Spinal cord (tissue), 10 donors: ENCODE results near the gene ZNF823. TPM values are rescaled to one million over a fixed set of nuclear protein-coding genes. Genes with fewer than 3 reads are reported as not detected.
"Not testable (repeated sequence)": the region's sequence is repeated elsewhere in the genome, so short reads cannot be mapped to it uniquely, and the experiment has no call there.

Experiments used
- DNase-seq, 6 donors: peaks; one replicate each; pipeline versions ENCODE4 v3.0.0 to v3.0.0-alpha.2; 2013 to 2015; ENCODE audit warnings: low spot score in 6 of 6, low read depth in 4 of 6
- H3K27ac ChIP-seq: one replicate; pipeline ENCODE4 v1.5.1; 2013; ENCODE audit warnings: low read depth, low read length, control low read depth
- H3K27me3 ChIP-seq: one replicate; pipeline ENCODE4 v1.6.1; 2013; ENCODE audit warnings: low read length; ENCODE audit not compliant: control insufficient read depth, insufficient read depth
- H3K36me3 ChIP-seq: one replicate; pipeline ENCODE4 v1.6.1; 2013; ENCODE audit warnings: low read length; ENCODE audit not compliant: control insufficient read depth, insufficient read depth
- H3K4me1 ChIP-seq: one replicate; pipeline ENCODE4 v1.6.1; 2013; ENCODE audit warnings: low read length; ENCODE audit not compliant: control insufficient read depth, insufficient read depth
- H3K4me3 ChIP-seq: one replicate; pipeline ENCODE4 v1.5.1; 2013; ENCODE audit warnings: low read depth, low read length, control low read depth
- H3K9me3 ChIP-seq: one replicate; pipeline ENCODE4 v1.6.1; 2013; ENCODE audit warnings: low read length; ENCODE audit not compliant: control insufficient read depth, insufficient read depth
- WGBS: methylation state at CpG from one replicate; pipeline ENCODE4 v1.1.5; 2013; ENCODE audit warnings: missing lambda C conversion rate; ENCODE audit not compliant: insufficient coverage; 5-methylcytosine and 5-hydroxymethylcytosine counted together
- long read RNA-seq, 4 donors: transcript quantifications; one replicate each; lab custom pipeline, GENCODE V29; 2026
- polyA plus RNA-seq, 2 donors: library from polyadenylated mRNA; unstranded; fragments of 120-200 nt; gene quantifications; one replicate each; pipeline ENCODE4 v1.2.1, GENCODE V29; 2013; ENCODE audit not compliant: insufficient read length in 2 of 2
- total RNA-seq, 2 donors: library from RNA; depleted of rRNA in 1 of 2; stranded (reverse); fragments of 120-200 nt in 1 of 2; fragments of >200 nt in 1 of 2; gene quantifications; one replicate each; pipeline versions ENCODE4 v1.2.3 to v1.2.4, GENCODE V29; 2013 to 2014
- donor health status: healthy.

The ZNF823 gene
- total RNA-seq (10 to 100 TPM; 16.0 to 26.1 TPM), polyA plus RNA-seq (1 to 10 TPM; 4.8 to 5.5 TPM)
- long read RNA-seq, donor 1, partial matches to known transcripts, result 9 of 12 reads
- long read RNA-seq, donor 1, other reads (novel, unspliced or antisense), result 0 of 12 reads
- long read RNA-seq, donor 2, partial matches to known transcripts, result 7 of 9 reads
- long read RNA-seq, donor 2, other reads (novel, unspliced or antisense), result 0 of 9 reads
- long read RNA-seq, donor 3, partial matches to known transcripts, result 7 of 8 reads
- long read RNA-seq, donor 3, other reads (novel, unspliced or antisense), result 0 of 8 reads
- long read RNA-seq, donor 4, partial matches to known transcripts, result 0 of 5 reads
- long read RNA-seq, donor 4, other reads (novel, unspliced or antisense), result 0 of 5 reads

DNA sequence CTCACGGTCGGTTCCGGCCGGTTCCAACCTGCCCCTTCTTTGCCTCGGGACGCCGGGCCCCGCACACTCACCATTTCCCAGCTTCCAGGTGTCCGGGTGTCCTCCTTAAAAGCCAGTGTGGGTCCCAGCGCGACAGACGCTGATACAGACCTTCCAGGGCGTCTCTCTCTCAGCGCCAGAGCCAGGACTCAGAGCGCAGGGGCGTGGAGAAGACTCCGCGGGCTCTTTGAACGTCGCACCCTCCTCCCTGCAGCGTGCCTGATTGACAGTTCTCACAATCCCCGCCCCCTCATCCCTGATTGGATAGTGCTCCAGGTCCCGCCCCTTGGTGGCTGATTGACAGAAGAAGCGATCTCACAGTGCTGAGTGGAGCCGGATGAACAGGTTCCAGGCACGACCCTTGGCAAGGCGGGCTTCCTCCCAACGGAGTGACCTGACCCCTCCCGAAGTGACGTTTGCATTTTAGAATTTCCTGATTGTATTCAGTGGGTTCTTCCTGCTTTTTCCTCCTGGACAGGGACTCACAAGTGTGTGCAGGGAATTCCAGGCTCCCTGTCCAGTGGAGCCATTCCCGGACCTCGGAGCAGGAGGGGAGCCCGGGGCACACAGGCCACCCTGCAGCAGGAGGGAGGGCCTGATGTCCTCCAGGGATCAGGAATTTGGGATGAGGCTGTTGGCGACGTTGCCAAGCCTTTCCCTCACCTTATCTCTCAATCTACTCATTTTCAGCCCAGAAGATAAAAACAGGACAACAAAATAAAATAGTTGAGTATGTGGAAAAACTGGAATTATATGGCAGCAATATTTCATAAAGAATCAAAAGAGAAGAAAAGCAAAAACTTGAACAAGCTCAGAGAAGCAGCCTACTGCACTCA lies at the start of gene ZNF823:
TSS of gene ZNF823 (minus strand) at position 201 of the 875 bp plus-strand sequence. CDS start at position 74, 127 bp downstream.
- WGBS, result 0% methylated on average over 31 of the region's 35 CpGs
- no peaks in the 10 kb centered on the region for H3K36me3 ChIP-seq

DNA sequence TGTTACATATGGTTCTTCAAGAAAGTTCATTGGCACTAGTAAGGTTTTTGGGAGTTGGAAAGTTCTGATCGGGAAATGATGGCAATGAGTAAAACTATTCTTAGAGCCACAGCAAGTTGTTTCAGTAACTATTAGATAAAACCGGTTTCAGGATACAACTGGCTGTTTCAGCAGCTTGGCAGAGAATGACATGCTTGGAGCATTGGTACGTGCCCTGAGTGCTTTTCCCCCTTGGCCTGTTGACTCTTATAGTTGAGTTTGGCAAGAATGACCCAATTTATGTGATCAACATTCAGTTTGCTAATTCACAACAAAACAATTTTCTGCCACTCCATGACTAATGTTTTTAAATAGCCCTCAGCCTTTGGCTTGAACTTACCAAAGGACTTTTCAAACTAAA lies 48.8 kb upstream of the ZNF823 start:
- WGBS, result 90% methylated on average over 3 of the region's 3 CpGs
- peaks cover 2% of the 10 kb centered on the region for H3K9me3 ChIP-seq
- no peak for DNase-seq

More for the DNA sequence above, at the start of gene ZNF823:
- Histone ChIP-seq H3K4me3 (peak within 1 kb of the TSS; percentile 84), H3K9me3 (no peaks in the 10 kb centered on the region), H3K27ac (peak within 1 kb of the TSS; percentile 95), H3K27me3 (no peaks in the 10 kb centered on the region), H3K4me1 (peaks cover 21% of the 10 kb centered on the region)
- DNase-seq, result peak; percentile 96 to 100 (median 99)

DNA sequence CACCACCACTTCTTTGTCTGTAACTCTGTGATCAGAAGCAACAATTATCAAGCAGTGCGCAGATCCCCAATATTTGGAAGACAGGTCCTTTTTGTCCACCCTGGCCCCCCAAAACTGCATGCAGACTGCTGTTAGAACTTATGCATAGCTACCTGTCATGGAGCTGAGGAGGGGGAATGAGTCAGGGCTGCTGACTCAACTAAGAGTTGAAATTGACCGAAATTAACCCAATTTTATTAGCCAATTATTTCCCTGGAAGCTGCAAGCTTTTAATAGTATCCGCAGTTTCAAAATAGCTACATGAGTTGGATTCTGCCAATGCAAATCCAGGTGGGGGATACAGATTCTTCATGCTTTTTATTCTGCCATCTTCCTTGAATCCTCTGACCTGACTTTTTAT lies 45.6 kb upstream of the ZNF823 start:
- no peak for DNase-seq
- Histone ChIP-seq H3K9me3 (peaks cover 17% of the 10 kb centered on the region), H3K4me1 (no peaks in the 10 kb centered on the region), H3K4me3 (no peak overlapping the region), H3K36me3 (peaks cover 24% of the 10 kb centered on the region), H3K27me3 (no peaks in the 10 kb centered on the region), H3K27ac (no peak overlapping the region)
- 100% methylated on average over 1 of the region's 3 CpGs for WGBS

More for the DNA sequence above, 48.8 kb upstream of the ZNF823 start:
- H3K4me3 ChIP-seq, result no peak overlapping the region
- H3K27ac ChIP-seq, result no peak overlapping the region
- no peaks in the 10 kb centered on the region for H3K4me1 ChIP-seq
- H3K36me3 ChIP-seq, result peaks cover 2% of the 10 kb centered on the region
- no peaks in the 10 kb centered on the region for H3K27me3 ChIP-seq

DNA sequence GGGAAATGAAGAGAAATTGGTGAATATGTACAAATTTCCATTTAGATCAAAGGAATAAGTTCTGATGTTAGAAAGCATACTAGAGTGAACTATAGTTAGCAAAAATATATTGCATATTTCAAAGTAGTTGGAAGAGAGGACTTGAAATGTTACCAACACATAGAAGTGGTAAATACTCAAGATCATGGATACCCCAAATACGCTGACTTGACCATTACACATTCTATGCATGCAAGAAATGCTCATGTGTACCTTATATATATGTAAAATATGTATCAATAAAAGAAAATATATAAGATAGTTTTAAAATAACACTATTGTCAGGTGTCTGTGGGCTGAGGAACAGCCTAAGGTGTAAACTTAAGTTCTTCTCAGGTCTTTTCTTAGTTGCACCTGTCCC lies 45.0 kb upstream of the ZNF823 start:
- peaks cover 30% of the 10 kb centered on the region for H3K36me3 ChIP-seq
- DNase-seq, result no peak
- no CpG with 5 or more reads among the region's 1 CpG for WGBS
- H3K27ac ChIP-seq, result no peak overlapping the region
- no peak overlapping the region for H3K4me3 ChIP-seq
- no peaks in the 10 kb centered on the region for H3K4me1 ChIP-seq
- no peaks in the 10 kb centered on the region for H3K27me3 ChIP-seq
- peaks cover 17% of the 10 kb centered on the region for H3K9me3 ChIP-seq

GRCh38 chr19:11781295-11782057 lies 42.7 kb upstream of the ZNF823 start:
- Histone ChIP-seq H3K36me3 (peaks cover 36% of the 10 kb centered on the region), H3K27me3 (no peaks in the 10 kb centered on the region)

GRCh38 chr19:11780431-11781020 lies 41.8 kb upstream of the ZNF823 start:
- Histone ChIP-seq H3K9me3 (peaks cover 20% of the 10 kb centered on the region), H3K36me3 (peaks cover 36% of the 10 kb centered on the region)
- 100% methylated on average over 3 of the region's 7 CpGs for WGBS

More at GRCh38 chr19:11781295-11782057, 42.7 kb upstream of the ZNF823 start:
- no peaks in the 10 kb centered on the region for H3K4me1 ChIP-seq
- WGBS, result 100% methylated on average over 1 of the region's 5 CpGs
- peaks cover 19% of the 10 kb centered on the region for H3K9me3 ChIP-seq
- H3K4me3 ChIP-seq, result no peak overlapping the region
- no peak overlapping the region for H3K27ac ChIP-seq
- DNase-seq, result no peak

DNA sequence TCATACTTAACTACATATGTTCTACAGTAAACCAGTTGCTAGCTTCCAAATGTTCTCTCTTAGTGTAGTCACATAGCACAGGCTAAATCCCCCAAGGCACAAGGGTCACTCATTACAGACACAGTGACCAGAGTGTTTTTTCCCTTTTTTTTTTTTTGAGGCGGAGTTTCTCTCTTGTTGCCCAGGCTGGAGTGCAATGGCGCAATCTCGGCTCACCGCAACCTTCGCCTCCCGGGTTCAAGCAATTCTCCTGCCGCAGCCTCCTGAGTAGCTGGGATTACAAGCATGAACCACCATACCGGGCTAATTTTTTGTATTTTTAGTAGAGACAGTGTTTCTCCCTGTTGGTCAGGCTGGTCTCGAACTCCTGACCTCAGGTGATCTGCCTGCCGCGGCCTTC lies 37.9 kb upstream of the ZNF823 start:
- not testable (repeated sequence) for H3K4me3 ChIP-seq, H3K27me3 ChIP-seq, H3K4me1 ChIP-seq, DNase-seq, H3K27ac ChIP-seq
- Histone ChIP-seq H3K9me3 (peaks cover 24% of the 10 kb centered on the region), H3K36me3 (peaks cover 34% of the 10 kb centered on the region)
- 100% methylated on average over 10 of the region's 11 CpGs for WGBS

More at GRCh38 chr19:11780431-11781020, 41.8 kb upstream of the ZNF823 start:
- H3K27me3 ChIP-seq, result no peaks in the 10 kb centered on the region
- DNase-seq, result no peak
- no peak overlapping the region for H3K27ac ChIP-seq
- no peaks in the 10 kb centered on the region for H3K4me1 ChIP-seq
- H3K4me3 ChIP-seq, result no peak overlapping the region

DNA sequence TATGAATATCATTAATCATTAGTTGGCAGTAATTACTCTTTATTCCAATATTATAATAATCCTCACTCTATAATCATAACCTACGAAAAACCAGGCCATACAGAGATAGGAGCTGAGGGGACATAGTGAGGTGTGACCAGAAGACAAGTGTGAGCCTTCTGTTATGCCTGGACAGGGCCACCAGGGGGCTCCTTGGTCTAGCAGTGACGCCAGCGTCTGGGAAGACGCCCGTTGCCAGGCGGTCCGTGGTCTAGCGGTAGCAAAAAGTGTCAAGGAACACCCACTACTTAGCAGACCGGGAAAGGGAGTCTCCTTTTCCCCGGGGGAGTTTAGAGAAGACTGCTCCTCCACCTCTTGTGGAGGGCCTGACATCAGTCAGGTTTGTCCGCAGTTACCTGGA lies 32.8 kb upstream of the ZNF823 start:
- 89% methylated on average over 3 of the region's 11 CpGs for WGBS
- not testable (repeated sequence) for H3K36me3 ChIP-seq, H3K4me3 ChIP-seq, H3K9me3 ChIP-seq, H3K27ac ChIP-seq, DNase-seq, H3K27me3 ChIP-seq
- peaks cover 14% of the 10 kb centered on the region for H3K4me1 ChIP-seq

- Histone ChIP-seq H3K9me3 (peaks cover 8% of the 10 kb centered on the region), H3K27ac (no peak overlapping the region), H3K27me3 (no peaks in the 10 kb centered on the region), H3K4me1 (peaks cover 17% of the 10 kb centered on the region), H3K4me3 (no peak overlapping the region), H3K36me3 (peaks cover 2% of the 10 kb centered on the region)
- no peak for DNase-seq
- 100% methylated on average over 1 of the region's 4 CpGs for WGBS
Measured at GRCh38 chr19:11769995-11770394, 31.2 kb upstream of the ZNF823 start.
